Choroid plexus epithelial cell (primary cell): ENCODE results near the gene SEL1L.
"Not testable (repeated sequence)": the region's sequence is repeated elsewhere in the genome, so short reads cannot be mapped to it uniquely, and the experiment has no call there.

Source experiments
- DNase-seq: peaks from one replicate; pipeline ENCODE4 v3.0.0-alpha.2; 2010; ENCODE audit warnings: low read depth
- H3K4me3 ChIP-seq: 2 replicates; pipeline ENCODE4 v1.5.1; 2011; ENCODE audit warnings: low read depth, mild to moderate bottlenecking, control low read depth, low read length, moderate library complexity
- TF ChIP-seq, protein P1 (sequence below): conservative IDR thresholded peaks from 2 replicates; pipeline ENCODE4 v1.5.1; 2011; ENCODE audit warnings: low read depth, mild to moderate bottlenecking, control low read depth, inconsistent platforms, low read length, moderate library complexity

The SEL1L gene

DNA sequence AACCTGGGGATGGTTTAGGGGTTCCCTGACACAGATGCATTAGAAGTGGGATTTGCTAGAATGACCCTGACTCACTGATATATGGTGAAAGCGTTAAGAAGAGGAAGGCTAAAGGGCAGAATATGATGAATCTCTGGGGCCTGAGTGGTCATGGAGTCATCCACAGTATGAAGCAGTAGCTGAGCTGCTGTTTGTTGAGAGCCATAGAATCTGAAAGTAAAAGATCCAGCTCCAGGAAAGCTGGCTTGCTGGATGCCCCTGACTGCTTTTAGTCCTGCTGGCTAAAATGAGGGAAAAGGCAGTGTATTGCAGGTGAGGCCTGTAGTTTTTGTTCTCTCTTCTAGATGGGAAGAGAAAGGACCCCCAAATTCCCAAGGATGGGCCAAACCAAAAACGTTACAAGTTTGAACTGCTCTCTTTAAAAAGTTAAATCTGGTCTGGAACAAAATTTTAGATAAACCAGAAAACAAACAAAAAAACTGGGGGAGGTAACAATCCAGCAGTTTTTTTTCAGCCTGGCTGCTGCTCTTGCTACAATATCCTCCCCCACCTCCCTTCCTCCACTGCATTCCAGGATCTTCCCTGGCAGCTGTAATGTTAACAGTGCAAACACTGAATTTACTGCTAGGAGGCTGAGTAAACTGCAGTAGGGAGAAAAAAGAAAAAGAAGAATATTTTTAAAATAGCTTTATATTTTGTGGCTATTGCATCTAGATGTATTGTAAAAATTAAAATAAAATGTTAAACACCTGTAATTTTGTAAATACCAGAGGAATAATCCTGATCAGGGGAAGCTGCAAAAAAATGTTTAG is 16.5 kb downstream of the SEL1L start:
- peak; percentile 75 for DNase-seq
- TF ChIP-seq, protein P1, sequence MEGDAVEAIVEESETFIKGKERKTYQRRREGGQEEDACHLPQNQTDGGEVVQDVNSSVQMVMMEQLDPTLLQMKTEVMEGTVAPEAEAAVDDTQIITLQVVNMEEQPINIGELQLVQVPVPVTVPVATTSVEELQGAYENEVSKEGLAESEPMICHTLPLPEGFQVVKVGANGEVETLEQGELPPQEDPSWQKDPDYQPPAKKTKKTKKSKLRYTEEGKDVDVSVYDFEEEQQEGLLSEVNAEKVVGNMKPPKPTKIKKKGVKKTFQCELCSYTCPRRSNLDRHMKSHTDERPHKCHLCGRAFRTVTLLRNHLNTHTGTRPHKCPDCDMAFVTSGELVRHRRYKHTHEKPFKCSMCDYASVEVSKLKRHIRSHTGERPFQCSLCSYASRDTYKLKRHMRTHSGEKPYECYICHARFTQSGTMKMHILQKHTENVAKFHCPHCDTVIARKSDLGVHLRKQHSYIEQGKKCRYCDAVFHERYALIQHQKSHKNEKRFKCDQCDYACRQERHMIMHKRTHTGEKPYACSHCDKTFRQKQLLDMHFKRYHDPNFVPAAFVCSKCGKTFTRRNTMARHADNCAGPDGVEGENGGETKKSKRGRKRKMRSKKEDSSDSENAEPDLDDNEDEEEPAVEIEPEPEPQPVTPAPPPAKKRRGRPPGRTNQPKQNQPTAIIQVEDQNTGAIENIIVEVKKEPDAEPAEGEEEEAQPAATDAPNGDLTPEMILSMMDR, result no peak
- no peak overlapping the region for H3K4me3 ChIP-seq

DNA sequence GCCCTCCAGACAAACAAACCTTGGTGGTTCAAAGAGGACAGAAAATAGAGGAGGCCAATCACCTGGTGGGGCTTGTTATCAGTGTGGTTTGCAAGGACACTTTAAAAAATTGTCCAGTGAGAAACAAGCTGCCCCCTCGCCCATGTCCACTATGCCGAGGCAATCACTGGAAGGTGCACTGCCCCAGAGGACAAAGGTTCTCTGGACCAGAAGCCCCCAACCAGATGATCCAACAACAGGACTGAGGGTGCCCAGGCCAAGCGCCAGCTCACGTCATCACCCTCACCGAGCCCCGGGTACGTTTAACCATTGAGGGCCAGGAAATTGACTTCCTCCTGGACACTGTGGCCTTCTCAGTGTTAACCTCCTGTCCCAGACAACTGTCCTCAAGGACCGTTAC is 17.7 kb downstream of the SEL1L start:
- not testable (repeated sequence) for H3K4me3 ChIP-seq, DNase-seq

DNA sequence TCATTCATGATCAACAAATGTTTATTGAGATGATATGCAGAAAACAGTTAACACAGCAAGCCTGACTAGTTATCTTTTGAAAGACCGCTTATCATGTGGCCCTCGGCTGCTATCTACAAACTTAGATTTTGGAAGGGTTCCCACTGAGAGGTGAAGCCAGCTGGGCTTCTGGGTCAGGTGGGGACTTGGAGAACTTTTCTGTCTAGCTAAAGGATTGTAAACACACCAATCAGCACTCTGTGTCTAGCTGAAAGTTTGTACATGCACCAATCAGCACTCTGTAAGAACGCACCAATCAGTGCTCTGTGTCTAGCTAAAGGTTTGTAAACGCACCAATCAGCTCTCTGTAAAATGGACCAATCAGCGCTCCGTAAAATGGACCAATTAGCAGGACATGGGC is 20.8 kb downstream of the SEL1L start:
- not testable (repeated sequence) for DNase-seq, H3K4me3 ChIP-seq

DNA sequence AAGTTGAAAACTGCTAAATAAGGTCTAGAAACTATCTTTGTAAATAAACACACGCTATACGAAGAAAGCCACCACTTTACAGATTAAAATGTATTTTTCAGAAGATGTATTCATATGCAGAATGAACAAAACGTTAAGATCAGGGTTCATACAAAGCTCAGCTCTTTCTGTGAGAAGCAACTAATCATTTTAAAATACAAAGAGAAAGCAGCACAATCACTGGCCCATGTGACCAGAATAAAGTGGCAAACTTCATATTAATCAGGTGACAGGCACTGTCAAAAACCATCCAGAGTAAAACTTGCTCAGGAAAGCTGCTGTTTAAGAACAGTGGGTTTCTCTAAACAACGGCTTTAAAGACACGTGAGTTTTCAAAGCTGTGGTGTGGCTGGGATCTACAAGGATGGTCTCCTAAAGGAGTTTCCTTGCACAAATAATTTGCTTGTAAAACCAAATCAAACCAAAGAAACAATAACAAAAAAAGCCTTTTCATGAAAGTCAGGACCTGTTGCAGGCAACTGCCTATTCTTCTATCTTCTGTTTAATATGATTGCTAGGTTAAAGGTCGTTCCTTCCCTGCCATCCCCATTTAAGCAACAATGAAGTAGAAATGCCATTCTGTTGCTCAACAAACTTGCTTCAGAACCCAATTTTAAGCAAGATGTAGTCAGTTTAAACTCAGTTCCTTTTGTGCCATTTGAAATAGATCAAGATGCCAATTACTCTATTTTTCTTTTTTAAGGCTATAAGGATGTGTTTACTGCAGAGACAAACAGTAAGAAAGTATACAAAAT is 22.3 kb downstream of the SEL1L start:
- DNase-seq, result no peak
- TF ChIP-seq, protein P1, result no peak
- no peak overlapping the region for H3K4me3 ChIP-seq

DNA sequence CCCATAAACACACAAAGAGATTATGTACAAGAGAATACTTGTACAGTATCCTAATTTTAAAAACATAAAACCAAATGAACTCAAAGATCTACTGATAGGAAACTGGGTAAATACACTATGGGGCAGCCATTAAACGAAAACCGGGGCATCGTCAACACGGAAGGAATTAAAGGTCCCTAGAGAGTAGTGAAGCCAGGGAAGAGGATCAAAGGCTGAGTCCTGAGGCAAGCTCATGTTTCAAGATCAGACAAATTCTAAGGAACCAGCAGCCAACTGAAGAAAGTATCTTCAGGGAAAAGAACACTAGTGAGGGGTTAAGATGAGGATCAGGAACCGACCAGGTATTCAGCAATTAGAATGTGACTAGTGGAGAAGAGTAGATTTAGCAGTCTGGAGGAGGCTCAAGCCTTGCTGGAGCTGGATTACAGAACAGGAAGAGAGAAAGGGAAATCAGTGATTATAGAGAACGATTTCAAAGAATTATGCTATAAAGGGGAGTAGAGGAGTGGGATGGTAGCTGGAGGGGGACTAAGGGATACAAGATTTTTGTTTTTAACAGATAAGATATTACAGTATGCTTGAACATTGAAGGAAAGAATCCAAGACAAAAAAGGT is 23.7 kb downstream of the SEL1L start:
- TF ChIP-seq, protein P1, result no peak
- no peak overlapping the region for H3K4me3 ChIP-seq

DNA sequence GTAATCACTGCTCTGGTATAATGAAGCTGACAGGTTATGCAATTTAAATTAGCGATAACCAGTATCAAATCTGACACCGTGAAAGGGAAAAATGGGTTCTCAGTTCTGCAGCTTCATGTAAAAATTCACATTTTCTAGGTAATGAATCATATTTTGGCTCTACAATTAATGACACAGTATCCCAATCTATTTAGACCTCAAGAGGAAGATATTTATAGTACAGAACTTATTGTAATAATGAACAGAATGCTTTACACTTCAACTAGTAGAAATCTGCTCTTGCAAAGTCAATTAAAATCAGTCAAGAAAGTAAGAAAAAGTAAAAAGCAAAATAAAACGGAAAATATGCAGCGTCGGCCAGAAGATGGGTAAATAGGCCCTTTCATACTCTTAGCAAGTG is 24.3 kb downstream of the SEL1L start:
- TF ChIP-seq, protein P1, result no peak
- H3K4me3 ChIP-seq, result no peak overlapping the region
- DNase-seq, result no peak

More for the DNA sequence above, 23.7 kb downstream of the SEL1L start:
- DNase-seq, result peak; percentile 39

DNA sequence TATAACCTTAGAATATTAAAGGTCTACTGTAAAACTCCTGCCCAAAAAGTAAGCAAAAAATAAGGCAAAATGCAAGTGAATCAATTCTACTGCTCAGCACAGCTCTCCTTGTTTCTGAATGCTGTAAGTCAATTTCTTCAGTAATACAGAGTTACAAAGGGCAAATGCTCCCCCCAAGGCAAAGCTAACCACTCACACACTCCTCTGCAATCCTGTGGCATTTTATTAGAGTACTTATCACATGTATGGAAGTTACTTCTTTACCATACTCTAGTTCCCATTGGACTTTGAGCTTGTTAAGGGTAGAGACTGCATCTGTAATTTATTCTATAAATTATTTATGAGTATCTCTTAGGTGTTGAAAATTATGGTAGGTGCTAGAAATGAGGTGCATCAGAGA is 27.2 kb downstream of the SEL1L start:
- TF ChIP-seq, protein P1, result no peak
- no peak overlapping the region for H3K4me3 ChIP-seq
- no peak for DNase-seq
